HL-60 (cell line): ENCODE measurements around the gene SORL1.

Source experiments
- DNase-seq, 2 experiments: peaks; one replicate each; pipeline ENCODE4 v3.0.0-alpha.2; 2010 to 2020; ENCODE audit warnings: low read depth in 1 of 2, low spot score in 1 of 2
- H3K27ac ChIP-seq: fragments of 250-450 bp; sonication (Bioruptor Pico); replicated peaks from 2 replicates; pipeline ENCODE4 v1.5.1; 2020; ENCODE audit warnings: mild to moderate bottlenecking, moderate library complexity
- H3K27me3 ChIP-seq: fragments of 250-450 bp; sonication (Bioruptor Pico); 2 replicates; pipeline ENCODE4 v1.5.1; 2021; ENCODE audit warnings: mild to moderate bottlenecking, moderate library complexity; ENCODE audit not compliant: insufficient read depth, poor library complexity, severe bottlenecking
- H3K4me3 ChIP-seq: replicated peaks from 2 replicates; pipeline ENCODE4 v1.5.1; 2011; ENCODE audit warnings: mild to moderate bottlenecking, control low read depth, low read length; ENCODE audit not compliant: insufficient read depth
- GABPA ChIP-seq: IDR thresholded peaks from 2 replicates; pipeline ENCODE4 v1.6.1; 2012; ENCODE audit warnings: low read depth
- POLR2AphosphoS5 ChIP-seq: IDR thresholded peaks from 2 replicates; pipeline ENCODE4 v1.6.1; 2012; ENCODE audit warnings: low read depth
- REST ChIP-seq: IDR thresholded peaks from 2 replicates; pipeline ENCODE4 v1.6.1; 2012; ENCODE audit warnings: low read depth; ENCODE audit not compliant: insufficient replicate concordance
- SPI1 ChIP-seq: IDR thresholded peaks from 2 replicates; pipeline ENCODE4 v1.6.1; 2012; ENCODE audit warnings: low read depth, mild to moderate bottlenecking, borderline replicate concordance
- TF ChIP-seq, protein P1 (sequence below): IDR thresholded peaks from one replicate; pipeline ENCODE4 v1.5.1; 2011; ENCODE audit warnings: low read length, control low read depth, inconsistent platforms; ENCODE audit not compliant: insufficient read depth

The SORL1 gene

DNA sequence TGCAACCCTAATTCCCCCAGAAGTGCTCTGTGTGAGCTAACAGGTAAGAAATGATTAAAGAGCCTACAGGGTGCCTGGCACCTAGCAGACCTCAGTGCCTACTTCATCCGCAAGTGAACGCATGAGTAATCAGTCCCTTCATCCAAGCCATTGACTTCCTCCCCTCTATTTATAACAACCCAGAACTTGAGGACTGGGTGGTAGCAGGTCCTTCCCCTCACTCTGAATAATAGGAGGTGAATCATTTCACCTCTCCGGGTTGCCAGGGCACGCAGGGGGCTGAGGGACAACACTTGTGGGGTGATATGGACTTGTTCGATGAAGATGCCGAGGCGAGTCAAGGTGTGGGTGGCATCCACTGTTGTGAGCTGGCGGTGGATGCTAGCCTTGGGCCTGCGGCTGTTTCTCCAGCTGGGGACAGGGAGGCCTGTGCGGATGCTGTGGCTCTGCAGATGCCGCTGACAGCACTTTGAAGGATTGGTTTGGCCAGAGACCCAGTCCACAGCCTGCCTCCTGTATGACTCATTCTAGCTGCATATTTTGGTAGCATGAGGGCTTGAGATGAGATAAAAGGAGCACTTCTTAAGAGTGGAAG lies 12.3 kb downstream of the SORL1 start:
- Histone ChIP-seq H3K27ac (no peak overlapping the region), H3K4me3 (no peak overlapping the region), H3K27me3 (no peaks in the 10 kb centered on the region)
- TF ChIP-seq, protein P1, sequence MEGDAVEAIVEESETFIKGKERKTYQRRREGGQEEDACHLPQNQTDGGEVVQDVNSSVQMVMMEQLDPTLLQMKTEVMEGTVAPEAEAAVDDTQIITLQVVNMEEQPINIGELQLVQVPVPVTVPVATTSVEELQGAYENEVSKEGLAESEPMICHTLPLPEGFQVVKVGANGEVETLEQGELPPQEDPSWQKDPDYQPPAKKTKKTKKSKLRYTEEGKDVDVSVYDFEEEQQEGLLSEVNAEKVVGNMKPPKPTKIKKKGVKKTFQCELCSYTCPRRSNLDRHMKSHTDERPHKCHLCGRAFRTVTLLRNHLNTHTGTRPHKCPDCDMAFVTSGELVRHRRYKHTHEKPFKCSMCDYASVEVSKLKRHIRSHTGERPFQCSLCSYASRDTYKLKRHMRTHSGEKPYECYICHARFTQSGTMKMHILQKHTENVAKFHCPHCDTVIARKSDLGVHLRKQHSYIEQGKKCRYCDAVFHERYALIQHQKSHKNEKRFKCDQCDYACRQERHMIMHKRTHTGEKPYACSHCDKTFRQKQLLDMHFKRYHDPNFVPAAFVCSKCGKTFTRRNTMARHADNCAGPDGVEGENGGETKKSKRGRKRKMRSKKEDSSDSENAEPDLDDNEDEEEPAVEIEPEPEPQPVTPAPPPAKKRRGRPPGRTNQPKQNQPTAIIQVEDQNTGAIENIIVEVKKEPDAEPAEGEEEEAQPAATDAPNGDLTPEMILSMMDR = no peak
- TF ChIP-seq POLR2AphosphoS5 (no peak), SPI1 (no peak), REST (no peak), GABPA (no peak)
- no peak for DNase-seq

GRCh38 chr11:121465709-121466062 lies 13.6 kb downstream of the SORL1 start:
- DNase-seq = no peak
- no peak for TF ChIP-seq GABPA
- TF ChIP-seq POLR2AphosphoS5 = no peak
- no peak for TF ChIP-seq REST
- no peak for TF ChIP-seq SPI1
- TF ChIP-seq, protein P1 = no peak
- no peak overlapping the region for H3K27ac ChIP-seq
- H3K27me3 ChIP-seq = no peaks in the 10 kb centered on the region
- H3K4me3 ChIP-seq = no peak overlapping the region

DNA sequence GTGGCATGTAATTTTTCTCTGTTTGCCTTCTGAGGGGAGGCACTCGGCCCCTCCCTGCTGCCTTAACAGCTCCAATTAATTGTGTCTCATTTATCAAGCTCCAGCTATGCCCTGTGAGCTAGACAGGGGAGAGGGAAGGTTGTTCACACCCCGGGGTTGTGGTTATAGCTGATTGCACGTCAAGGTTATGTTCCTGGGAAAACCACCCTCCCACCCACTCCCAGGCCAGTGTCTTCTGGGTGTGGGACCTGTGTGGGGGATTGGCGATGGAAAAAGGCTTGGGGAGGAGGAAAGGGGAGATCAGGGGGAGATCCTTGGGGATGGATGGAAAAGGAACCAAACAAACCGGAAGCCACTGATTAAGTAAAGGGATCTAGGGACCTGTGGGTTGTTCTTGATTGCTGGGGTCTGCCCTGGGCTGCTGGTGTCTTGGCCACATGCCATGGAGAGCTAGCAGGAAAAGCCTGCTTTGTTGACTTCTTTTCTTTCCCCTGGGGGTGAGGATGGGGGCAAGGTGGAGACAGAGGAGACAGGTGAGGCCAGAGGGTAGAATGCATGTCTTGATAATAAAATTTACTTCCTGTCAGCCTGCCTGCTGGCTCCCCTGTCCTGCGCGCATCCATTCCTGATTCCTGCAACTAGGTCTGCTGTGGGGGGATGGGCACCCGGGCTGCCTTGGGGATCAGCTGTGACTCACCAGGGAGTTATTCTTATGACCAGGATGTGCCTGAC lies 14.1 kb downstream of the SORL1 start:
- TF ChIP-seq SPI1 (no peak), REST (no peak), POLR2AphosphoS5 (no peak), GABPA (no peak)
- TF ChIP-seq, protein P1 = no peak
- Histone ChIP-seq H3K27ac (no peak overlapping the region), H3K4me3 (no peak overlapping the region), H3K27me3 (no peaks in the 10 kb centered on the region)
- no peak for DNase-seq
